IMR-90 (cell line): ENCODE measurements around the gene DENND1A. TPM values are rescaled to one million over a fixed set of nuclear protein-coding genes. Genes with fewer than 3 reads are reported as not detected.
A peak's percentile ranks its signal among the peaks of the same experiment; 100 is the strongest.

Experiments used
- ATAC-seq: fragments of 200-7000 bp; cut with Tn5 transposase; 2 replicates; pipeline ENCODE4 v1.9.1; 2020; ENCODE audit warnings: low read depth, mild to moderate bottlenecking, moderate library complexity
- BruUV-seq: library from RNA; stranded (reverse); fragments of 400-500 nt; replicated peaks from 2 replicates; lab custom pipeline; 2021; lab: Mats Ljungman, UMichigan
- CTCF ChIA-PET: fragments of 300-600 bp; formaldehyde crosslinking; extraction: SDS; loops from one replicate; lab custom pipeline; 2021; ENCODE audit warnings: antibody characterized with exemption; lab: Yijun Ruan, JAX
- POLR2A ChIA-PET: fragments of 300-600 bp; sonication (Branson Sonifier 250); formaldehyde crosslinking; loops from one replicate; lab custom pipeline; 2022; ENCODE audit warnings: antibody characterized with exemption; ENCODE audit not compliant: unreplicated experiment; lab: Charles Lee
- DNase-seq: peaks from one replicate; pipeline ENCODE4 v3.0.0; 2013
- H2AFZ ChIP-seq: replicated peaks from 2 replicates; pipeline ENCODE3; 2013; ENCODE audit warnings: low read length, mild to moderate bottlenecking; ENCODE audit not compliant: poor library complexity
- H2AK5ac ChIP-seq: 2 replicates; pipeline ENCODE4 v1.6.1; 2013; ENCODE audit warnings: low read depth, low read length, inconsistent platforms
- H2AK9ac ChIP-seq: replicated peaks from 2 replicates; pipeline ENCODE3; 2013; ENCODE audit warnings: mild to moderate bottlenecking, low read depth, low read length, moderate library complexity; ENCODE audit not compliant: poor library complexity
- H2BK120ac ChIP-seq: 2 replicates; pipeline ENCODE4 v1.6.1; 2013; ENCODE audit warnings: low read depth, low read length, inconsistent platforms
- H2BK15ac ChIP-seq: 3 replicates; pipeline ENCODE4 v1.6.1; 2013; ENCODE audit warnings: low read depth, low read length, inconsistent platforms
- H2BK20ac ChIP-seq: 2 replicates; pipeline ENCODE4 v1.6.1; 2013; ENCODE audit warnings: low read depth, mild to moderate bottlenecking, inconsistent platforms, low read length, moderate library complexity
- H2BK5ac ChIP-seq: 2 replicates; pipeline ENCODE4 v1.6.1; 2013; ENCODE audit warnings: mild to moderate bottlenecking, low read depth, low read length, inconsistent platforms; ENCODE audit not compliant: poor library complexity, severe bottlenecking
- H3K14ac ChIP-seq: replicated peaks from 2 replicates; pipeline ENCODE4 v1.6.1; 2013; ENCODE audit warnings: low read depth, low read length, inconsistent platforms
- H3K18ac ChIP-seq: 2 replicates; pipeline ENCODE4 v1.6.1; 2013; ENCODE audit warnings: low read depth, low read length, control low read depth
- H3K23ac ChIP-seq: 2 replicates; pipeline ENCODE4 v1.6.1; 2013; ENCODE audit warnings: low read depth, low read length, inconsistent platforms
- H3K27ac ChIP-seq: 2 replicates; pipeline ENCODE4 v1.5.1; 2013; ENCODE audit warnings: mild to moderate bottlenecking, control low read depth, low read length; ENCODE audit not compliant: insufficient read depth
- H3K27me3 ChIP-seq: 2 replicates; pipeline ENCODE4 v1.6.1; 2013; ENCODE audit warnings: low read length; ENCODE audit not compliant: control insufficient read depth, insufficient read depth
- H3K36me3 ChIP-seq: 2 replicates; pipeline ENCODE4 v1.6.1; 2013; ENCODE audit warnings: low read length, mixed read lengths; ENCODE audit not compliant: control insufficient read depth, insufficient read depth
- H3K4ac ChIP-seq: 2 replicates; pipeline ENCODE4 v1.6.1; 2013; ENCODE audit warnings: low read depth, low read length, inconsistent platforms
- H3K4me1 ChIP-seq: 2 replicates; pipeline ENCODE4 v1.6.1; 2013; ENCODE audit warnings: low read length, mixed read lengths; ENCODE audit not compliant: control insufficient read depth, insufficient read depth
- H3K4me2 ChIP-seq: 2 replicates; pipeline ENCODE4 v1.6.1; 2013; ENCODE audit warnings: low read depth, mild to moderate bottlenecking, control low read depth, low read length, moderate library complexity
- H3K4me3 ChIP-seq: 2 replicates; pipeline ENCODE4 v1.5.1; 2013; ENCODE audit warnings: low read depth, mild to moderate bottlenecking, control low read depth, low read length, moderate library complexity; ENCODE audit not compliant: insufficient read depth
- H3K56ac ChIP-seq: 2 replicates; pipeline ENCODE4 v1.6.1; 2013; ENCODE audit warnings: low read length, inconsistent platforms; ENCODE audit not compliant: insufficient read depth; ENCODE audit errors: extremely low read depth
- H3K79me1 ChIP-seq, 2 experiments: 2 replicates each; pipeline ENCODE4 v1.6.1; 2013; ENCODE audit warnings: low read length in 2 of 2, inconsistent platforms in 1 of 2, low read depth in 1 of 2
- H3K9ac ChIP-seq: 2 replicates; pipeline ENCODE4 v1.6.1; 2013; ENCODE audit warnings: low read depth, low read length, control low read depth
- H3K9me1 ChIP-seq: 2 replicates; pipeline ENCODE4 v1.6.1; 2013; ENCODE audit warnings: low read length, inconsistent platforms; ENCODE audit not compliant: insufficient read depth
- H3K9me3 ChIP-seq: 2 replicates; pipeline ENCODE4 v1.6.1; 2013; ENCODE audit warnings: low read length; ENCODE audit not compliant: control insufficient read depth, insufficient read depth
- H4K20me1 ChIP-seq: 2 replicates; pipeline ENCODE4 v1.6.1; 2013; ENCODE audit warnings: low read length, inconsistent platforms; ENCODE audit not compliant: insufficient read depth
- H4K5ac ChIP-seq: 2 replicates; pipeline ENCODE4 v1.6.1; 2013; ENCODE audit warnings: mild to moderate bottlenecking, low read depth, low read length, control low read depth
- H4K8ac ChIP-seq, 2 experiments: 2 replicates each; pipeline ENCODE4 v1.6.1; 2013; ENCODE audit warnings: low read depth in 2 of 2, low read length in 2 of 2, control low read depth in 1 of 2, inconsistent platforms in 1 of 2
- H4K91ac ChIP-seq: 2 replicates; pipeline ENCODE4 v1.6.1; 2013; ENCODE audit warnings: low read depth, low read length, inconsistent platforms; ENCODE audit not compliant: insufficient read depth
- BHLHE40 ChIP-seq: fragments of 150-350 bp; IDR thresholded peaks from 2 replicates; pipeline ENCODE4 v1.6.1; 2016; ENCODE audit warnings: mild to moderate bottlenecking, low read depth, low read length
- CEBPB ChIP-seq: IDR thresholded peaks from 2 replicates; pipeline ENCODE4 v1.6.1; 2012; ENCODE audit warnings: low read depth, low read length, improper control_type of control experiment
- CHD1 ChIP-seq: IDR thresholded peaks from 2 replicates; pipeline ENCODE4 v1.6.1; 2012; ENCODE audit warnings: low read depth, low read length, improper control_type of control experiment
- MAFK ChIP-seq: IDR thresholded peaks from 2 replicates; pipeline ENCODE4 v1.6.1; 2012; ENCODE audit warnings: low read depth, low read length, improper control_type of control experiment
- MAZ ChIP-seq: IDR thresholded peaks from 2 replicates; pipeline ENCODE4 v1.6.1; 2012; ENCODE audit warnings: low read depth, mild to moderate bottlenecking, low read length, improper control_type of control experiment, moderate library complexity, borderline replicate concordance
- MXI1 ChIP-seq: IDR thresholded peaks from 2 replicates; pipeline ENCODE4 v1.6.1; 2012; ENCODE audit warnings: low read depth, mild to moderate bottlenecking, low read length, moderate library complexity, borderline replicate concordance
- NFE2L2 ChIP-seq: fragments of 150-350 bp; IDR thresholded peaks from 2 replicates; pipeline ENCODE4 v1.6.1; 2016; ENCODE audit warnings: low read depth, mild to moderate bottlenecking, low read length
- RAD21 ChIP-seq: IDR thresholded peaks from 2 replicates; pipeline ENCODE4 v1.6.1; 2012; ENCODE audit warnings: low read length, improper control_type of control experiment
- WGBS, 2 experiments: methylation state at CpG; one replicate each; pipeline versions ENCODE4 v1.1.5 to v1.1.7; 2013; ENCODE audit warnings: missing lambda C conversion rate in 2 of 2; ENCODE audit not compliant: insufficient read length in 1 of 2; ENCODE audit errors: extremely low coverage in 2 of 2; 5-methylcytosine and 5-hydroxymethylcytosine counted together
- dilution Hi-C: fragments of 300-500 bp; cut with HindIII; formaldehyde crosslinking; loops from one replicate; pipeline ENCODE4 v1.14.3; 2018; ENCODE audit warnings: low sequenced_read_pairs; ENCODE audit not compliant: unreplicated experiment
- in situ Hi-C: fragments of 300-500 bp; cut with MboI; formaldehyde crosslinking; loops from 3 replicates; pipeline ENCODE4 v1.14.3; 2019; ENCODE audit warnings: low sequenced_read_pairs, inconsistent platforms, mixed read lengths
- intact Hi-C: fragments of 100-400 bp; cut with micrococcal nuclease; formaldehyde crosslinking; loops from 2 replicates; pipeline ENCODE4 v1.10.0; 2022
- polyA plus RNA-seq, 3 experiments: library from polyadenylated mRNA; depleted of rRNA; stranded (reverse); fragments of >200 nt; gene quantifications; 2 replicates each; pipeline ENCODE4 v1.2.3, GENCODE V29; 2012; ENCODE audit warnings: low replicate concordance in 1 of 3
- total RNA-seq: library from RNA; depleted of rRNA; stranded (reverse); fragments of >200 nt; gene quantifications from 2 replicates; pipeline ENCODE4 v1.2.3, GENCODE V29; 2012
- TF ChIP-seq, protein P1 (sequence below): conservative IDR thresholded peaks from 2 replicates; pipeline ENCODE4 v1.5.1; 2012; ENCODE audit warnings: mild to moderate bottlenecking, low read depth, low read length, improper control_type of control experiment
- TF ChIP-seq, protein P2 (sequence below): fragments of 150-350 bp; IDR thresholded peaks from 2 replicates; pipeline ENCODE4 v1.6.1; 2016; ENCODE audit warnings: low read depth, mild to moderate bottlenecking, low read length, moderate library complexity, borderline replicate concordance
- TF ChIP-seq, protein P3 (sequence below): fragments of 150-350 bp; IDR thresholded peaks from 2 replicates; pipeline ENCODE4 v1.6.1; 2017; ENCODE audit warnings: mild to moderate bottlenecking, antibody characterized with exemption, low read length, low read depth

The DENND1A gene
- total and polyA plus RNA-seq, 2 of the 4 experiments (the other 2 are of a cell fraction): 21.4 to 27.6 TPM

- H3K27me3 ChIP-seq: no peaks in the 10 kb centered on the region
- H4K8ac ChIP-seq: no peak overlapping the region
- no peak overlapping the region for H4K5ac ChIP-seq
- H3K9ac ChIP-seq: no peak overlapping the region
- H2BK20ac ChIP-seq: no peak overlapping the region
- H4K91ac ChIP-seq: no peak overlapping the region
- H3K4me3 ChIP-seq: no peak overlapping the region
- CTCF ChIA-PET: no interaction called here
- H2BK15ac ChIP-seq: no peak overlapping the region
- H2AK9ac ChIP-seq: no peak overlapping the region
- no peak overlapping the region for H3K4ac ChIP-seq
- BruUV-seq: no TSS peak
- no peak overlapping the region for H3K23ac ChIP-seq
- H4K20me1 ChIP-seq: no peaks in the 10 kb centered on the region
- in situ Hi-C loops: no loop called here
- H3K4me1 ChIP-seq: no peaks in the 10 kb centered on the region
- POLR2A ChIA-PET: interaction anchor here (0.6 kb wide), 1 partner anchor 68 kb away, joined by 3 read pairs; no protein-coding TSS in a partner anchor
- no peak overlapping the region for H3K27ac ChIP-seq
- H3K18ac ChIP-seq: no peak overlapping the region
- no peak for ATAC-seq
- DNase-seq: peak; percentile 6
- TF ChIP-seq, protein P1, sequence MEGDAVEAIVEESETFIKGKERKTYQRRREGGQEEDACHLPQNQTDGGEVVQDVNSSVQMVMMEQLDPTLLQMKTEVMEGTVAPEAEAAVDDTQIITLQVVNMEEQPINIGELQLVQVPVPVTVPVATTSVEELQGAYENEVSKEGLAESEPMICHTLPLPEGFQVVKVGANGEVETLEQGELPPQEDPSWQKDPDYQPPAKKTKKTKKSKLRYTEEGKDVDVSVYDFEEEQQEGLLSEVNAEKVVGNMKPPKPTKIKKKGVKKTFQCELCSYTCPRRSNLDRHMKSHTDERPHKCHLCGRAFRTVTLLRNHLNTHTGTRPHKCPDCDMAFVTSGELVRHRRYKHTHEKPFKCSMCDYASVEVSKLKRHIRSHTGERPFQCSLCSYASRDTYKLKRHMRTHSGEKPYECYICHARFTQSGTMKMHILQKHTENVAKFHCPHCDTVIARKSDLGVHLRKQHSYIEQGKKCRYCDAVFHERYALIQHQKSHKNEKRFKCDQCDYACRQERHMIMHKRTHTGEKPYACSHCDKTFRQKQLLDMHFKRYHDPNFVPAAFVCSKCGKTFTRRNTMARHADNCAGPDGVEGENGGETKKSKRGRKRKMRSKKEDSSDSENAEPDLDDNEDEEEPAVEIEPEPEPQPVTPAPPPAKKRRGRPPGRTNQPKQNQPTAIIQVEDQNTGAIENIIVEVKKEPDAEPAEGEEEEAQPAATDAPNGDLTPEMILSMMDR: no peak
- no peak for TF ChIP-seq MAZ
- TF ChIP-seq CHD1: no peak
- no peak for TF ChIP-seq CEBPB
- no peak for TF ChIP-seq NFE2L2
- no peak for TF ChIP-seq MXI1
- TF ChIP-seq BHLHE40: no peak
- TF ChIP-seq RAD21: no peak
- TF ChIP-seq, protein P2, sequence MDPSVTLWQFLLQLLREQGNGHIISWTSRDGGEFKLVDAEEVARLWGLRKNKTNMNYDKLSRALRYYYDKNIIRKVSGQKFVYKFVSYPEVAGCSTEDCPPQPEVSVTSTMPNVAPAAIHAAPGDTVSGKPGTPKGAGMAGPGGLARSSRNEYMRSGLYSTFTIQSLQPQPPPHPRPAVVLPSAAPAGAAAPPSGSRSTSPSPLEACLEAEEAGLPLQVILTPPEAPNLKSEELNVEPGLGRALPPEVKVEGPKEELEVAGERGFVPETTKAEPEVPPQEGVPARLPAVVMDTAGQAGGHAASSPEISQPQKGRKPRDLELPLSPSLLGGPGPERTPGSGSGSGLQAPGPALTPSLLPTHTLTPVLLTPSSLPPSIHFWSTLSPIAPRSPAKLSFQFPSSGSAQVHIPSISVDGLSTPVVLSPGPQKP: no peak
- TF ChIP-seq, protein P3, sequence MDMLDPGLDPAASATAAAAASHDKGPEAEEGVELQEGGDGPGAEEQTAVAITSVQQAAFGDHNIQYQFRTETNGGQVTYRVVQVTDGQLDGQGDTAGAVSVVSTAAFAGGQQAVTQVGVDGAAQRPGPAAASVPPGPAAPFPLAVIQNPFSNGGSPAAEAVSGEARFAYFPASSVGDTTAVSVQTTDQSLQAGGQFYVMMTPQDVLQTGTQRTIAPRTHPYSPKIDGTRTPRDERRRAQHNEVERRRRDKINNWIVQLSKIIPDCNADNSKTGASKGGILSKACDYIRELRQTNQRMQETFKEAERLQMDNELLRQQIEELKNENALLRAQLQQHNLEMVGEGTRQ: no peak
- TF ChIP-seq MAFK: no peak
- no peak overlapping the region for H3K14ac ChIP-seq
- intact Hi-C loops: no loop called here
- no peak overlapping the region for H2AFZ ChIP-seq
- H2BK5ac ChIP-seq: no peak overlapping the region
- no peaks in the 10 kb centered on the region for H3K9me1 ChIP-seq
- no peaks in the 10 kb centered on the region for H3K9me3 ChIP-seq
- no peak overlapping the region for H2BK120ac ChIP-seq
- H3K56ac ChIP-seq: no peak overlapping the region
- dilution Hi-C loops: no loop called here
- H3K79me1 ChIP-seq: no peaks in the 10 kb centered on the region
- no peaks in the 10 kb centered on the region for H3K36me3 ChIP-seq
- no peak overlapping the region for H2AK5ac ChIP-seq
- no peak overlapping the region for H3K4me2 ChIP-seq
- no CpG with 5 or more reads among the region's 8 CpGs for WGBS, 2 experiments
These were observed 213.5 kb downstream of the DENND1A start for GRCh38 chr9:123716339-123716945.
